Measurements from ENCODE around the gene MCM3.

Gene MCM3

DNA sequence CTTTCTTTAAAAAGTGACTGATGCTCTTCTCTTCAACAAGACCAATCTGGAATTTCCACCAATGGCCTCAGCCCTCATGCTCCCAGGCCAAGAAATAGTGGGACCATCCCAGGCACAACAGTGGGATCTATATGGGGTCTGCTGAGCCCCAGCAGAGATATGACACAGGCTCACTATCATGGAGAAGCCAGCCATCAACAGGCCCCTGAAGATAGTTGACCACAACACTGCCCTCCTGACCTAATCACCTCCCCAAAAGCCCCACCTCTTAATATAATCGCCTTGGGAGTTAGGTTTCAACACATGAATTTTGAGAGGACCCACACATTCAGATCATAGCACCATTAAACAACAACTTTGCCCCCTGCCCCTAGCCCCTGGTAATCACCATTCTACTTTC is 16.8 kb upstream of the MCM3 start:
- DNase-seq = no peak

DNA sequence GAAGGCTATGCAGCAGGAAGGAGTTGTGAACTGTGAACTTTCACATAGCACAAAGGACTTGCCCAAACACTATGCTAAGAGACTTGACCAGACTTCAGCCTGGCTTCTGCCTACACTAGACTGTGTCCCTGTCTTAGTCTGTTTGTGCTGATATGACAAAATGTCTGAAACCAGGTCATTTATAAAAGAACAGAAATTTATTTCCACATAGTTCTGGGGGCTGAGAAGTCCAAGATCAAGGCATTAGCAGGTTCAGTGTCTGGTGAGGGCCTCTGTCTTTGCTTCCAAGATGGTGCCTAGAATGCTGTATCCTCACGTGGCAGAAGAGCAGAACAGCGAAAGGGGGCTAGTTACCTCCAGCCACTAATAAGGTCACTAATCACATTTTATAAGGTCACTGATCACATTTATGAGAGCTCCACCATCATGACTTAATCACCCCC is 16.0 kb upstream of the MCM3 start:
- DNase-seq = no peak

GRCh38 chr6:52299653-52300052 is 15.1 kb upstream of the MCM3 start:
- DNase-seq = no peak

GRCh38 chr6:52297433-52297832 is 12.9 kb upstream of the MCM3 start:
- DNase-seq = no peak

DNA sequence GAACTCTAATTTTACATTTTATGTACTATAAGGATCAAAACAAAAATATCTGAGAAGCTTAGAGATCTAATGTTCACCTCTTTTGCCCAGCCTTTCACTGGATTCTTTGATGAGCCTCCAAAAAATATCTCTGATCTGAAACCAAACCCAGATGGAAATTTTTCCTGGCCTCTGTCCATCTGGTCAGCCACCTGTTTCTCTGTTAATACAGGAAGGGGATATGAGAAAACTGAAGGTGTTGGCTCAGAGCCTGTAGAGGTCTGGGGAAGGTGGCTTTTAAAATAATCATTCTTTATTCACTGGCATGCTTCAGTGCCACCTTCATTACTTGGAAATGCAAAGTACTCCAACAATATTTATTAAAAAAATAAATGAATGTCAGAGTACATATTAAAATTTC is 8.5 kb upstream of the MCM3 start:
- DNase-seq = no peak

GRCh38 chr6:52288841-52289240 is 4.3 kb upstream of the MCM3 start:
- DNase-seq = no peak

DNA sequence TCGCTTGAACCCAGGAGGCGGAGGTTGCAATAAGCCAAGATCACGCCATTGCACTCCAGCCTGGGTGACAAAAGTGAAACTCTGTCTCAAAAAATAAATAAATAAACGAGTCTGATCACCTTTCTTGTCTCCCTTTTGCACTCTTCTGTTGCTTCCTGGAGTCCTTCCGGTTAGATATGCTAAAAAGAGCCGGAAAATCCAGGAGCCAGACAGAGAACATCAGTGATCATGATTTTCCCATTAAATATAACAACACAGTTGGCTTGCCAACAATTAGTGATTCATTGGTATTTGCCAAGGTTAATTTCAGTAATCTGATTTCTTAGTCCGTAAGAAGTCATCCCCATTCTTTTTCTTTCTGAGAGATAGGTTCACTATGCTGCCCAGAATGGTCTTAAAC is 3.7 kb upstream of the MCM3 start:
- DNase-seq = no peak

GRCh38 chr6:52286798-52287432 is 2.4 kb upstream of the MCM3 start:
- peak; percentile 70 for DNase-seq

DNA sequence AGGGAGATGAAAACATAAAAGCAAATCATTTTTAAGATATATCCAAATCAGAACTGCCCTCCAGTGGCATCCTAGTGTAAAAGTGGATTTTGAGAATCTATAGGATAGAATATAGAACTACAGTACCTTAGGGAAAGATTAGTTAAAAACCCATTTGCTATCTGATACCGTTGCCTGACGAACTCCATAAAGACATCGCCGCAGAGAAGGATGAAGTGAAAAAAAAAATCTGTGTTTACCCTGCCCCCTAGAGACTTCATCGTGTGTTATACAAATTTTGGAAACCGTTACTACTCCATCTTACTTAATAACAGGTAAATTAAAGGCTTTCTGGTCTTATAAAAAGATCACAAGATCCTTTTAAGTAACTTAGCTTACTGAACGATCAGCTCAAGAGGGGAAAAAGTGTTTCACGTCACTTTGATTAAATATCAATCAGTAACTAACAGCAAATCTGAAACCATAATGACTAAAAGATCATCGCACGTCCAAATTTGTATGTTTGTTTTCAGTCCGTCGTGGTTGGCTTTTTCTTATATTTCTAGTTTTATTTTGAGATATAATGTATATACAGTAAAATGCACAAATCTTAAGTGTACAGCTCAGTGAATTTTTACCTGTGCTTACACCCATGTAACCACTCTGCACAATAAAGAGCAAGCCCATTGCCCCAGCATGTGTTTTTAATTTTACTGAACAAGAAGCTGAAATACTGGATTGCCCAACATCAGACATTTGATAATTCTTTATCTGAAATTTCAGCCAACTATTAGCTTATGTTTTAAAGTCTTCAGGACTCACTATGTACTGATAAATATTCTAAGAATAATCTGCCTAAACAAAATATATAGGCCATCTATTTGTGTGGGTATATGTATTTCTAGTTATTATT is 881 bp upstream of the MCM3 start:
- DNase-seq = peak; percentile 4

- peak; percentile 14 for DNase-seq
Observed at GRCh38 chr6:52284131-52284459, 447 bp downstream of the MCM3 start.

- no peak for DNase-seq
Observed at GRCh38 chr6:52283111-52283510, 1.4 kb downstream of the MCM3 start.

GRCh38 chr6:52276130-52276529 is 8.4 kb downstream of the MCM3 start:
- no peak for DNase-seq

DNA sequence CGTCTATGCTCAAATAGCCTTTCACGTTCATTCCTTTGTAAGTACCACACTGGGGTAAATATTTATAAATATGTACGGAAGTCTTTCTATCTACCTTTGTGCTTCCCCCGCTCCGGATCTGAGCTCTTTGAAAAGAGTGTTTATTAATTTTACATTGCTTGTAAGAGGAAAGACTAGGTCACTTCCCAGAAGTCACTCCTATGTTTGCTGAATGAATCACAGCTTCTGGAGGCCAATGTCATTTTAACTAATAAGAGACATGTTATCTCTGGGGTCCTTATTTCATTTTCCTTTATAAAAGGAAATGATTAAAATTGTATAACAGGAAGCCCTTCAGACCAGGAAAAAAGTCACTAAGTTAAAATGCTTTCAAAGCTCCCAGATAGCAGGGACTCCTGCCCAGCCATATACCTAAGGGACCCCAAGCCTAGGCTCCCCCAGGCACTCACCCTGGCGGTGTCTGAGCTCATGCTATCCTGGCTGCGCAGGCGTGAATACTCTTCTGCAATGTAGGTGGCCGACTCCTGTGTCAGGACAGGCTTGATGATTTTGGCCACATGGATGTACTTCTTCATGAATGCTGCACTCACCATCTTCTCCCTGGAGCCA is 12.6 kb downstream of the MCM3 start:
- DNase-seq = no peak

DNA sequence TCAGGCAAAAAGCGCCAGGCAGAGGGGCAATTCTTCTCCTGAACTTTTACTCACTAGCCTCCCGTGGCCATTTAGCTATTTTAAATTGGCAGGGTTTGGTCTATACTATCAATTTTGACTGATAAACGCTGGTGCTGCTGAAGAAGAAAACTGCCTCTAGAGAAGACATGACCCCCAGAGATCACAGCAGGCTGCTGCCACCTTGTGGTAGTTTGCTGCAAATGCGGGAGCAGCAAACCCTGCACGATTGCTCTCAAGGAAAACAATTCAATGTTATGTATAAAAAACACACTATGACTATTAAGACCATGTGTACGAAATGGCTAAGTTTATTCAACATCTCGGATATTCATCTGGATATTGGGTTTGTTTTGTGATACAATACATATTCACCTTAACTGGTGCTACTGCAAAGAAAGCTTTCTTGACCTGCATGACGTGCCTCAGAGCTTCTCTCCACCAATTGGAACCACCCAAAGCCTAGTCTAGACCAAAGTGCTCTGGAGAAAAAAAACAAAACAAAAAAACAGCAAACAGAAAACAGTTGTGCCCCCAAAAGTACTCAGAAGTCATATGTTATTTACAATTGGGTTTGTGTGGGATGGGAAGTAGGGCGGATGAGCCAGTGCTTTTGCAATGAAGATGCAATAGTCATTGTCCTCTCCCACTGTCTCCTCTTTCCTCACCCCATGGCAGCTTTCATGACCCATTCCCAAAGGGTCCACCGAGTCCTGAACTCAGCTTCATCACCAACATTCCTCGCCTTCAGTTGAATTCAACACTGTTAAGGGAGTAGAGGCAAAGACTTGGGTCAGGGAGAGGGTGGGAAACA is 20.6 kb downstream of the MCM3 start:
- peak; percentile 29 for DNase-seq

DNA sequence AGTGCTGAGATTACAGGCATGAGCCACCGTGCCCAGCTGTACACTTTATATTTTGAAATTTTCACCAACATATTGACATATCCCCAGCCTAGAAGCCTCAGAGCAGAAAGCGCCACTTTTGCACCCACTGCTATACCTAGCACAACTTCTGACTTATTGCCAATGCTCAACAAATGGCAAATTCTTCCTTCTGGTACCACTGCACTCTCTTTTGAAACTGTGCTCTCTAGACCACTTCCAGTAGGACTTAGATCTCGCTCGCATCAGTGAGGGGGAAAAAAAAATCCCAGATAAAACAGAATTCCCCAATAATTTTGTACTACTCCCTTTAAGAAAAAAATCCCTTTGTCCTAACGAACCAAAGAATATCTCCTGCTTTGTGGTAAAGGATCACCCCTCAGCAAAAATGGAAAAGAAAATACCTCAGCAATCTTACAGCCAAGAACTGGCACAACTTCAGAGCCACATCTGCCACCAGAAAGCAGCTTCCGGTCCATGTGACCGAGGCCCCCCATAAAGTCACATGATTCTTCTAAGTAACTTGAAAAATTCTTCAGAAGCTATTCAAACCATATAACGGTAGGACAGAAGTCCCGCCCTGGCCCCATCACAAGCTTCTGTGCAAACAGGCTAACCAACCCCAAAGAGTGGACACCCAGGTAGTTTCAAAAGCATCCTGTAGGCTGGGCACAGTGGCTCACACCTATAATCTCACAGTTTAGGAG is 21.8 kb downstream of the MCM3 start:
- no peak for DNase-seq

DNA sequence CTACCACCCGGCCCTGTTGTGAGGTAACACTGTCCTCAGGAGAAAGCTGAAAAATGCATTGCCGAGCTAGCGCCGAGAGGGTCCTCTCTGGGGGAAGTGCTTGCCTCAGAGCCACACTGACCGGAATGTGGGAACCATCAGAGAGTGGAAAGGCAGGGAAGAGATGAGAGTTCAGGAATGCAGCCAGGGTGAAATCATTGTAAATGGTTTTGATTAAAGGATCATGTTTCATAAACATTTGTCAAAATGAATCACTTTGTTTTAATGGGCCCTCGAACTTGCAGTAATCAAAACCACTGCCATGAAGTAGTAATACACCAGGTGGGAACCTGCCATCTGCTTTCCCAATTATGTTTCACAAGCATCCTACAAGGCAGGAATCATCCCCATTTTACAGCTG is 23.3 kb downstream of the MCM3 start:
- DNase-seq = no peak

- DNase-seq = no peak
Observed at GRCh38 chr6:52260634-52261033, 23.9 kb downstream of the MCM3 start.

DNA sequence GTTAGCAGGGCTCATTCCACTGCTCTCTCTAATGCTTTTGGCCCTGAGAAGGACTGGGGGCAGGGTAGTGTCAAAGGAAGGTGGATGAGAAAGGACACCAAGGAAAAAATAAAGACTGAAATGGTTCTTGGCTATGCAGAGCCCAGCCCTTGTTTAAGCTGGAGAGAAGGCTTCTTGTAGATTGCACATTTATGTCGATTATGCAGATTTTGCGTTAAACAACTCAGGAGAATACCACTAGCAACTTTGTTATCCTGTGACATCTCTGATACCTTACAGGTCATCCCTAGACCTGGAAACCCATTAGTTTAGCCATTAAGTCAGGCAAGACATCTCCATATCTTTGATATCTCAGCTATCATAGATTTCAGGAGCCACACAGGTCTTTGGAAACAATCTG is 29.1 kb downstream of the MCM3 start:
- no peak for DNase-seq

DNA sequence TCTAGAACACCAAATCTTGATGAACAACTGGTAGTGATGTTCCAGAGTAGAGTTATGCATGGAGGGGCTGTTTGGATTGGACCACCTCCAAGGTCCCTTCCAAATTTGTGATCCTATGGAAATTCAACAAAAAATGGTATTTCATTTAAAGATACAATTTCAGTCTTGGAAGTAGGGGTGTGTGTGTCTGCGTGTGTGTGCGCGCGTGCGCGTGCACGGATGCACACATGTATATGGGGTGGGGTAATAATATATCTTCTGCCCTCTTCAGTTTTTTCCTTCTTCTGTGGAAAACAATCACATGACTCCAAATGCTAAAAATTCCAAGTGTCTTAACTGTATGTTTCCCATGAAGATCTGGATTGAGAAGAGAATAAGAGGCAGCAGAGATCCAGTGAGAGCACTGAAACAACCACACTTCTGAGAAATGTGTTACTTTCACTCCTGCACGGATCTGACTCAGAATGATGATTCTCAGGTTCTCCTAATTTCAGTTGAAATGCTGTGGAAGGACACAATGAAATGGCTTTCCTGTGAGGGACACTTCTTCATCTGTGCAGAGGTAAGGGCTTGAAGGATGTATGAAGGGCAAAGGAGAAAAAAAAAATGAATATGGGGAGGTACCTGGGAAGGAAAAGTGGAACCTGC is 29.7 kb downstream of the MCM3 start:
- no peak for DNase-seq

- no peak for DNase-seq
Observed at GRCh38 chr6:52253494-52253893, 31.0 kb downstream of the MCM3 start.

- no peak for DNase-seq
Observed at GRCh38 chr6:52251113-52251512, 33.4 kb downstream of the MCM3 start.

GRCh38 chr6:52249078-52249477 is 35.5 kb downstream of the MCM3 start:
- no peak for DNase-seq

All from NCI-H1694 (cell line).